Heart right ventricle (tissue), 16 donors: ENCODE data around the gene C14orf119. TPM values are rescaled to one million over a fixed set of nuclear protein-coding genes. Genes with fewer than 3 reads are reported as not detected.
A peak's percentile ranks its signal among the peaks of the same experiment; 100 is the strongest.

Experiments
- ATAC-seq, 8 donors: fragments of 200-7000 bp; cut with Tn5 transposase; one replicate each; pipeline ENCODE4 v1.9.1; 2020; ENCODE audit warnings: mild to moderate bottlenecking in 8 of 8, moderate library complexity in 8 of 8, moderate number of reproducible peaks in 1 of 8
- DNase-seq, 2 donors: peaks; one replicate each; pipeline ENCODE4 v3.0.0-alpha.2; 2020
- H3K27ac ChIP-seq, 10 donors: fragments of 200-600 bp; sonication (generic) in 2 of 10; one replicate each; pipeline versions ENCODE4 v1.5.0 to v1.8.0; 2020 to 2022; ENCODE audit warnings: mild to moderate bottlenecking in 3 of 10
- H3K27me3 ChIP-seq, 7 donors: fragments of 200-600 bp; one replicate each; pipeline ENCODE4 v1.8.0; 2021 to 2022; ENCODE audit warnings: mild to moderate bottlenecking in 2 of 7
- H3K36me3 ChIP-seq, 9 donors: fragments of 200-600 bp; sonication (generic) in 1 of 9; one replicate each; pipeline versions ENCODE4 v1.5.0 to v1.8.0; 2020 to 2022; ENCODE audit warnings: mild to moderate bottlenecking in 2 of 9
- H3K4me1 ChIP-seq, 9 donors: fragments of 200-600 bp; sonication (generic) in 1 of 9; one replicate each; pipeline versions ENCODE4 v1.5.0 to v1.8.0; 2020 to 2022; ENCODE audit warnings: mild to moderate bottlenecking in 4 of 9
- H3K4me3 ChIP-seq, 10 donors: fragments of 200-600 bp; sonication (generic) in 2 of 10; one replicate each; pipeline versions ENCODE4 v1.5.0 to v1.8.0; 2020 to 2022; ENCODE audit warnings: mild to moderate bottlenecking in 7 of 10, moderate library complexity in 2 of 10
- H3K9me3 ChIP-seq, 11 donors: fragments of 200-600 bp in 10 of 11; sonication (generic) in 2 of 11; one replicate each; pipeline versions ENCODE4 v1.5.0 to v1.8.0; 2013 to 2022; ENCODE audit warnings: mild to moderate bottlenecking in 2 of 11, control low read depth in 1 of 11, moderate library complexity in 1 of 11
- CTCF ChIP-seq, 9 donors: fragments of 200-600 bp; sonication (generic) in 2 of 9; IDR thresholded peaks; one replicate each; pipeline versions ENCODE4 v1.5.0 to v1.8.0; 2021 to 2022; ENCODE audit warnings: antibody characterized with exemption in 9 of 9, mild to moderate bottlenecking in 5 of 9, moderate library complexity in 1 of 9
- WGBS, 2 donors: extraction: QIAGEN DNeasy Blood & Tissue Kit; methylation state at CpG; one replicate each; pipeline ENCODE4 v1.1.7; 2013; ENCODE audit warnings: inconsistent platforms in 1 of 2; 5-methylcytosine and 5-hydroxymethylcytosine counted together
- intact Hi-C, 10 donors: fragments of 100-400 bp; cut with DNase I; formaldehyde crosslinking; loops; one replicate each; pipeline versions ENCODE4 v1.11.1 to v1.14.2; 2022
- polyA plus RNA-seq, 2 donors: library from polyadenylated mRNA; stranded (reverse); fragments of 200-250 nt; gene quantifications; one replicate each; pipeline ENCODE4 v1.2.3, GENCODE V29; 2013
- total RNA-seq, 10 donors: library from RNA; stranded (reverse); fragmentation: NEBNext Ultra II Directional in 3 of 10; extraction: Animal tissue kit (Norgen Biotek cat#: 25700) in 3 of 10; gene quantifications; one replicate each; pipeline versions ENCODE4 v1.2.1 to v1.2.4, GENCODE V29; 2021 to 2023
- donor health status: Arrhythmogenic right ventricular cardiomyopathy.
- donor health status: ischemic (EF 13 %, LVEDD 7.1; RV severe dilation, severe dysfunction).
- donor health status: healthy with polysubstance abuse.
- donor health status: DM: no; HTN: yes; CAD: no.
- donor health status: DM: no; HTN: no; CAD: no.
- donor health status: ischemic (EF 25% LVEDD 6.9; RV normal size, moderate dysfunction).
- donor health status: ischemic (EF 25% LVEDD 5.7; RV mildly dilated, moderate dysfunction).
- donor health status: healthy.
- donor health status: DM: yes; HTN: yes; CAD: no.
- donor health status: Ischemic cardiomyopathy.
- donor health status: ischemic (EF 35%, LVEDD 5.7; RV mildly dilated, moderate dysfunction).
- donor health status: nonischemic (EF 11% LVEDD 7.7; RV severe dilation, severe dysfunction).
- donor health status: DM: yes; HTN: yes; CAD: no.
- donor health status: PGD.
- donor health status: ischemic (EF 29% LVEDD 5.4; RV normal size, mild dysfunction).
- donor health status: nonischemic (EF 23%, LVEDD 6.1; RV moderate dilation, normal function).

Gene C14orf119
- total and polyA plus RNA-seq, 12 donors = 9.8 to 43.3 (median 28.4) TPM

- Histone ChIP-seq H3K4me1 (peaks cover 0 to 33% (median 14%) of the 10 kb centered on the region in 9 donors), H3K4me3 (no peak overlapping the region), H3K36me3 (peaks cover 0 to 32% (median 0%) of the 10 kb centered on the region in 9 donors), H3K27me3 (no peaks in the 10 kb centered on the region), H3K27ac (peak overlapping the region in 8 of 10 donors; percentile 51 to 79 (median 62)), H3K9me3 (no peaks in the 10 kb centered on the region)
- 85 to 89% methylated on average over 4 of the region's 4 CpGs for WGBS, 2 donors
- intact Hi-C loops = loop anchor here in 1 of 10 donors (1.0 kb wide), 1 partner anchor 11 kb away; no protein-coding TSS in a partner anchor
- TF ChIP-seq CTCF (IDR thresholded peaks at IDR 0.05) = no peak
- DNase-seq (no peak), ATAC-seq (no peak)
Measured at GRCh38 chr14:23142826-23143225, 47.5 kb downstream of the C14orf119 start.

GRCh38 chr14:23143911-23144310, 48.6 kb downstream of the C14orf119 start:
- Histone ChIP-seq H3K4me1 (peaks cover 0 to 38% (median 14%) of the 10 kb centered on the region in 9 donors), H3K9me3 (no peaks in the 10 kb centered on the region), H3K36me3 (peaks cover 0 to 23% (median 0%) of the 10 kb centered on the region in 9 donors), H3K27ac (no peak overlapping the region), H3K4me3 (no peak overlapping the region), H3K27me3 (no peaks in the 10 kb centered on the region)
- WGBS, 2 donors = 77 to 86% methylated on average over 1 of the region's 1 CpG
- intact Hi-C loops = no loop called here
- no peak for TF ChIP-seq CTCF (IDR thresholded peaks at IDR 0.05)
- DNase-seq = no peak
- no peak for ATAC-seq

GRCh38 chr14:23145794-23146350, 50.6 kb downstream of the C14orf119 start:
- no peak for DNase-seq
- Histone ChIP-seq H3K4me1 (peaks cover 0 to 38% (median 14%) of the 10 kb centered on the region in 9 donors), H3K9me3 (no peaks in the 10 kb centered on the region), H3K36me3 (peaks cover 0 to 7% (median 0%) of the 10 kb centered on the region in 9 donors), H3K27me3 (no peaks in the 10 kb centered on the region), H3K27ac (peak overlapping the region in 1 of 10 donors; percentile 1), H3K4me3 (no peak overlapping the region)
- intact Hi-C loops = no loop called here
- WGBS, 2 donors = 47 to 54% methylated on average over 4 of the region's 4 CpGs
- ATAC-seq = peak in 2 of 8 donors; percentile 25 to 48
- TF ChIP-seq CTCF (IDR thresholded peaks at IDR 0.05) = no peak

- H3K27ac ChIP-seq = peak overlapping the region in 1 of 10 donors; percentile 1
- DNase-seq (no peak), ATAC-seq (no peak)
- no peak for TF ChIP-seq CTCF (IDR thresholded peaks at IDR 0.05)
- no peak overlapping the region for H3K4me3 ChIP-seq
- no peaks in the 10 kb centered on the region for H3K9me3 ChIP-seq
- H3K4me1 ChIP-seq = peaks cover 0 to 38% (median 14%) of the 10 kb centered on the region in 9 donors
- H3K36me3 ChIP-seq = peaks cover 0 to 7% (median 0%) of the 10 kb centered on the region in 9 donors
- 73 to 79% methylated on average over 2 of the region's 2 CpGs for WGBS, 2 donors
- no peaks in the 10 kb centered on the region for H3K27me3 ChIP-seq
- intact Hi-C loops = no loop called here
Measured at GRCh38 chr14:23146351-23146910, 51.1 kb downstream of the C14orf119 start.
